ENCODE measurements around the gene EMID1.

- TF ChIP-seq CTCF (conservative IDR thresholded peaks at IDR 0.05; ENCODE audit: low read length) (no peak), EZH2phosphoT487 (IDR thresholded peaks at IDR 0.05; ENCODE audit: borderline replicate concordance) (no peak)
These were observed 25.5 kb downstream of the EMID1 start for GRCh38 chr22:29230972-29231875.

Data from Loucy (cell line).